CD14-positive monocyte (primary cell): ENCODE measurements around the gene SLC6A12. TPM values are rescaled to one million over a fixed set of nuclear protein-coding genes. Genes with fewer than 3 reads are reported as not detected.
A peak's percentile ranks its signal among the peaks of the same experiment; 100 is the strongest.

ENCODE experiments used
- DNase-seq, 3 donors: peaks; one replicate each; pipeline ENCODE4 v3.0.0-alpha.2; 2011 to 2022
- H2AFZ ChIP-seq: 2 replicates; pipeline ENCODE4 v1.6.0; 2012; ENCODE audit warnings: mild to moderate bottlenecking, low read depth, low read length, inconsistent platforms; ENCODE audit not compliant: insufficient read depth, poor library complexity, severe bottlenecking
- H3K27ac ChIP-seq, 2 donors: 1 replicate in 1 of 2; 2 replicates in 1 of 2; pipeline ENCODE4 v1.5.1; 2012 to 2013; ENCODE audit warnings: low read length in 2 of 2, control low read depth in 1 of 2, inconsistent platforms in 1 of 2, low read depth in 1 of 2, mild to moderate bottlenecking in 1 of 2
- H3K27me3 ChIP-seq, 2 donors: one replicate each; pipeline versions ENCODE4 v1.6.0 to v1.6.1; 2011 to 2013; ENCODE audit warnings: low read length in 2 of 2; ENCODE audit not compliant: control insufficient read depth in 2 of 2, insufficient read depth in 2 of 2
- H3K36me3 ChIP-seq, 2 donors: replicated peaks in 1 of 2; 1 replicate in 1 of 2; 2 replicates in 1 of 2; pipeline versions ENCODE4 v1.5.1 to v1.6.1; 2012 to 2013; ENCODE audit warnings: low read length in 2 of 2, control low read depth in 1 of 2, inconsistent platforms in 1 of 2, mild to moderate bottlenecking in 1 of 2; ENCODE audit not compliant: insufficient read depth in 2 of 2, control insufficient read depth in 1 of 2
- H3K4me1 ChIP-seq, 2 donors: 1 replicate in 1 of 2; 2 replicates in 1 of 2; pipeline versions ENCODE4 v1.5.1 to v1.6.1; 2012 to 2013; ENCODE audit warnings: low read length in 2 of 2, control low read depth in 1 of 2, inconsistent platforms in 1 of 2, mild to moderate bottlenecking in 1 of 2, moderate library complexity in 1 of 2; ENCODE audit not compliant: insufficient read depth in 2 of 2, control insufficient read depth in 1 of 2
- H3K4me2 ChIP-seq: replicated peaks from 2 replicates; pipeline ENCODE3; 2012; ENCODE audit warnings: low read length, moderate library complexity, mild to moderate bottlenecking; ENCODE audit not compliant: poor library complexity, severe bottlenecking; ENCODE audit errors: extremely low read depth
- H3K4me3 ChIP-seq, 3 experiments: fragments of 200-600 bp in 1 of 3; sonication (generic) in 1 of 3; replicated peaks in 1 of 3; 1 replicate in 2 of 3; 2 replicates in 1 of 3; pipeline ENCODE4 v1.5.1; 2011 to 2013; ENCODE audit warnings: low read length in 3 of 3, mild to moderate bottlenecking in 3 of 3, control low read depth in 2 of 3, low read depth in 2 of 3, inconsistent platforms in 1 of 3, moderate library complexity in 1 of 3
- H3K79me2 ChIP-seq: 2 replicates; pipeline ENCODE4 v1.6.0; 2012; ENCODE audit warnings: mild to moderate bottlenecking, control low read depth, inconsistent platforms, low read length, moderate library complexity; ENCODE audit not compliant: insufficient read depth
- H3K9ac ChIP-seq: 2 replicates; pipeline ENCODE4 v1.6.0; 2017; ENCODE audit warnings: low read length, mild to moderate bottlenecking; ENCODE audit not compliant: insufficient read depth, poor library complexity, severe bottlenecking
- H3K9me3 ChIP-seq, 2 donors: replicated peaks in 1 of 2; 1 replicate in 1 of 2; 2 replicates in 1 of 2; pipeline versions ENCODE4 v1.5.1 to v1.6.1; 2012 to 2013; ENCODE audit warnings: low read length in 2 of 2, control low read depth in 1 of 2; ENCODE audit not compliant: control insufficient read depth in 1 of 2, insufficient read depth in 1 of 2
- H4K20me1 ChIP-seq: 2 replicates; pipeline ENCODE4 v1.6.0; 2012; ENCODE audit warnings: mild to moderate bottlenecking, low read length, control low read depth, moderate library complexity; ENCODE audit not compliant: insufficient read depth
- H3K27ac Mint-ChIP-seq, 7 donors: one replicate each; pipeline ENCODE4 v1.8.0; 2020; ENCODE audit warnings: mild to moderate bottlenecking in 7 of 7, mixed read lengths in 7 of 7, moderate library complexity in 6 of 7, inconsistent platforms in 2 of 7
- H3K27me3 Mint-ChIP-seq, 3 donors: one replicate each; pipeline ENCODE4 v1.8.0; 2021 to 2022; ENCODE audit warnings: low read depth in 3 of 3, mild to moderate bottlenecking in 3 of 3, mixed read lengths in 3 of 3, moderate library complexity in 3 of 3, inconsistent platforms in 1 of 3
- H3K36me3 Mint-ChIP-seq, 2 donors: one replicate each; pipeline ENCODE4 v1.8.0; 2020; ENCODE audit warnings: mixed read lengths in 2 of 2, inconsistent platforms in 1 of 2, mild to moderate bottlenecking in 1 of 2
- H3K4me1 Mint-ChIP-seq: one replicate; pipeline ENCODE4 v1.8.0; 2020; ENCODE audit warnings: mild to moderate bottlenecking, mixed read lengths
- H3K4me3 Mint-ChIP-seq, 2 donors: one replicate each; pipeline ENCODE4 v1.8.0; 2020; ENCODE audit warnings: mild to moderate bottlenecking in 2 of 2, mixed read lengths in 2 of 2, moderate library complexity in 1 of 2
- H3K9me3 Mint-ChIP-seq, 7 donors: one replicate each; pipeline ENCODE4 v1.8.0; 2020 to 2022; ENCODE audit warnings: mixed read lengths in 7 of 7, mild to moderate bottlenecking in 6 of 7, moderate library complexity in 6 of 7, inconsistent platforms in 2 of 7
- WGBS: methylation state at CpG from one replicate; pipeline ENCODE4 v1.1.5; 2013; ENCODE audit warnings: missing lambda C conversion rate; ENCODE audit not compliant: insufficient coverage; 5-methylcytosine and 5-hydroxymethylcytosine counted together
- intact Hi-C, 2 donors: fragments of 100-400 bp; cut with micrococcal nuclease; formaldehyde crosslinking; loops; one replicate each; pipeline versions ENCODE4 v1.15.0 to v1.15.1; 2023
- polyA plus RNA-seq, 3 donors: library from polyadenylated mRNA; depleted of rRNA in 1 of 3; unstranded in 2 of 3; stranded (reverse) in 1 of 3; fragments of 300-500 nt in 2 of 3; fragments of >200 nt in 1 of 3; fragmentation: Illumina TruSeq in 2 of 3; gene quantifications; 1 replicate in 2 of 3; 2 replicates in 1 of 3; pipeline ENCODE4 v1.2.3, GENCODE V29; 2012 to 2021
- TF ChIP-seq, protein P1 (sequence below): fragments of 200-600 bp; IDR thresholded peaks from one replicate; pipeline ENCODE4 v1.8.0; 2022; ENCODE audit warnings: antibody characterized with exemption, mild to moderate bottlenecking

Gene SLC6A12
- polyA plus RNA-seq, 3 donors, result 5.7 to 8.3 (median 8.0) TPM

DNA sequence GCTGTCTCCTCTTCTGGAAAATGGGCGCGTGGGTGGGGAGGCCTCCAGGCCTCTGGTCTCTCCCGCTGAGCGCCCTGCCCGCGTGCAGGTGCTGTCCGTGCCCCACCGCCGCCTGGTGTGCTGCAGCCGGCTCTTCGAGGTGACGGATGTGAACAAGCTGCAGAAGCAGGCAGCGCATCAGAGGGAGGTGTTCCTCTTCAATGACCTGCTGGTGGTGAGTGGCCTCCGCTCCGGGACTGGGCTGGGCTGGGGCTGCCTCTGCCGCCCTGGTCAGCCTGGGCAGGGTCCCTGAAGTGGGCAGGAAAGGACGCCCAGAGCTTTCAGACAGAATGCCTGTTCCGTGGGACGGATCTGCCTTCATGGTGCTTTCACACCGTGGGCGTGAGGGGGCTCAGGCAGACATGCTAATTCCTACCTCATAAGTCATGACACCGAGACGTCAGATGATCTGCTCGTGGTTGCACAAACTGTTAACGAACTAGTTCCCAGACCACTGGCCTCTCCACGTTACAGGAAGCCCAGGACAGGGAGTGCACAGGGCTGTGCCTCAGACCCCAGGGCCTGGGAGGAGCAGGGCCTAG, 50.5 kb downstream of the SLC6A12 start:
- 77% methylated on average over 24 of the region's 26 CpGs for WGBS
- peaks cover 0 to 7% (median 0%) of the 10 kb centered on the region in 3 donors for H3K27me3 Mint-ChIP-seq
- H3K36me3 Mint-ChIP-seq, result no peaks in the 10 kb centered on the region
- peaks cover 21% of the 10 kb centered on the region for H3K4me1 Mint-ChIP-seq
- Histone ChIP-seq H3K27ac (no peak overlapping the region), H3K27me3 (no peaks in the 10 kb centered on the region), H3K79me2 (no peaks in the 10 kb centered on the region), H3K9me3 (no peaks in the 10 kb centered on the region), H3K4me2 (no peak overlapping the region), H3K36me3 (no peaks in the 10 kb centered on the region), H2AFZ (no peak overlapping the region), H3K9ac (no peak overlapping the region), H3K4me1 (no peaks in the 10 kb centered on the region), H4K20me1 (no peaks in the 10 kb centered on the region), H3K4me3 (no peak overlapping the region)
- no peak overlapping the region for H3K27ac Mint-ChIP-seq
- TF ChIP-seq, protein P1, sequence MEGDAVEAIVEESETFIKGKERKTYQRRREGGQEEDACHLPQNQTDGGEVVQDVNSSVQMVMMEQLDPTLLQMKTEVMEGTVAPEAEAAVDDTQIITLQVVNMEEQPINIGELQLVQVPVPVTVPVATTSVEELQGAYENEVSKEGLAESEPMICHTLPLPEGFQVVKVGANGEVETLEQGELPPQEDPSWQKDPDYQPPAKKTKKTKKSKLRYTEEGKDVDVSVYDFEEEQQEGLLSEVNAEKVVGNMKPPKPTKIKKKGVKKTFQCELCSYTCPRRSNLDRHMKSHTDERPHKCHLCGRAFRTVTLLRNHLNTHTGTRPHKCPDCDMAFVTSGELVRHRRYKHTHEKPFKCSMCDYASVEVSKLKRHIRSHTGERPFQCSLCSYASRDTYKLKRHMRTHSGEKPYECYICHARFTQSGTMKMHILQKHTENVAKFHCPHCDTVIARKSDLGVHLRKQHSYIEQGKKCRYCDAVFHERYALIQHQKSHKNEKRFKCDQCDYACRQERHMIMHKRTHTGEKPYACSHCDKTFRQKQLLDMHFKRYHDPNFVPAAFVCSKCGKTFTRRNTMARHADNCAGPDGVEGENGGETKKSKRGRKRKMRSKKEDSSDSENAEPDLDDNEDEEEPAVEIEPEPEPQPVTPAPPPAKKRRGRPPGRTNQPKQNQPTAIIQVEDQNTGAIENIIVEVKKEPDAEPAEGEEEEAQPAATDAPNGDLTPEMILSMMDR, result no peak
- H3K9me3 Mint-ChIP-seq, result no peaks in the 10 kb centered on the region
- no peak for DNase-seq
- intact Hi-C loops, result no loop called here
- H3K4me3 Mint-ChIP-seq, result no peak overlapping the region

DNA sequence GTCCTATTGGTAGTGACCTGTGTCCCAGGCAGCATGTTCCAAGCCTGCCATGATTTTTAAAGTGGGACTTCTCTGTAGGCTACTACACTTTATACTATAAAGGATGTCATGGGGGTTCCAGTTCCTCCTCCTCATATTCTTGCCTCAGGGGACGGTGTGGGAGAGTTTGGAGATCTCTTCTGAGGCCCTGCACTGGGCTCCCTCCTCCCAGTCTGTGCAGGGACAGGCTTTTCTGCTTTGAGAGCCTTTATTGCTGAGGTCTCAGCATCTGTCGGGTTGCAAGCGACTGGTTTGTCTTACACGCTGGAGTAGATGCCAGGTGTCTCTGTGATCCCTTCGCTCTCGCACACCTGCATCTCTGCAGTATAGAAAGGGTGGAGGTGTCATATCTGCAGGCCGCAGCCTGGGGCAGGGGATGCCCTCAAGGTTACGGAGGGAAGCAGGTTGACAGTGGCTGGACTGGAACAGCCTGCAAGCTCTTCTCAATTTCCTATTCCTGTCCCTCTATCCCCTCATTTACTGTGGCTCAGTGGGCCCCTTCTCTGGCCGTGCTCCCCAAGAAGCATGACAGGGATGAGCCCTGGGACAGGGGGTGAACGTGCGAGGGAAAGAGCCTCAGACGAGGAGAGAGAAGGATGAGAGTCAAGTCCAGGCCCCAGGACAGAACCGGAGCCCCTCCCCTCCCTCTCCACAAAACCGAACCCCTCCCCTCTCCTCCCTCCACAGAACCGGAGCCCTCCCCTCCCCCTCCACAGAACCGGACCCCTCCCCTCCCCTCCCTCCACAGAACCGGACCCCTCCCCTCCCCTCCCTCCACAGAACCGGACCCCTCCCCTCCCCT, 51.3 kb downstream of the SLC6A12 start:
- TF ChIP-seq, protein P1, result no peak
- intact Hi-C loops, result no loop called here
- Mint-ChIP-seq H3K9me3 (no peaks in the 10 kb centered on the region), H3K36me3 (no peaks in the 10 kb centered on the region), H3K4me1 (peaks cover 21% of the 10 kb centered on the region), H3K27me3 (peaks cover 0 to 7% (median 0%) of the 10 kb centered on the region in 3 donors), H3K27ac (peak overlapping the region in 2 of 7 donors; percentile 6 to 57), H3K4me3 (no peak overlapping the region)
- H3K79me2 ChIP-seq, result no peaks in the 10 kb centered on the region
- H3K9ac ChIP-seq, result no peak overlapping the region
- no peaks in the 10 kb centered on the region for H3K9me3 ChIP-seq
- DNase-seq, result no peak
- H3K4me1 ChIP-seq, result no peaks in the 10 kb centered on the region
- no peak overlapping the region for H3K4me2 ChIP-seq
- 95% methylated on average over 5 of the region's 18 CpGs for WGBS
- H3K4me3 ChIP-seq, result no peak overlapping the region
- no peak overlapping the region for H3K27ac ChIP-seq
- H4K20me1 ChIP-seq, result no peaks in the 10 kb centered on the region
- H3K27me3 ChIP-seq, result no peaks in the 10 kb centered on the region
- H3K36me3 ChIP-seq, result no peaks in the 10 kb centered on the region
- H2AFZ ChIP-seq, result no peak overlapping the region
